ENCODE data around the gene COQ8B. TPM values are rescaled to one million over a fixed set of nuclear protein-coding genes. Genes with fewer than 3 reads are reported as not detected.

Gene COQ8B
- total RNA-seq, 4 donors from 2014 or later, result 34.5 to 57.7 (median 45.3) TPM

- peaks cover 0 to 4% (median 0%) of the 10 kb centered on the region in 4 donors for H3K4me1 ChIP-seq
- intact Hi-C loops (cut with DNase I), result no loop called here
- TF ChIP-seq POLR2A (IDR thresholded peaks at IDR 0.05; ENCODE audit: low read depth), result no peak
- no peak for TF ChIP-seq POLR2AphosphoS5 (IDR thresholded peaks at IDR 0.05)
- TF ChIP-seq EP300 (IDR thresholded peaks at IDR 0.05), result no peak
- TF ChIP-seq, protein P1, sequence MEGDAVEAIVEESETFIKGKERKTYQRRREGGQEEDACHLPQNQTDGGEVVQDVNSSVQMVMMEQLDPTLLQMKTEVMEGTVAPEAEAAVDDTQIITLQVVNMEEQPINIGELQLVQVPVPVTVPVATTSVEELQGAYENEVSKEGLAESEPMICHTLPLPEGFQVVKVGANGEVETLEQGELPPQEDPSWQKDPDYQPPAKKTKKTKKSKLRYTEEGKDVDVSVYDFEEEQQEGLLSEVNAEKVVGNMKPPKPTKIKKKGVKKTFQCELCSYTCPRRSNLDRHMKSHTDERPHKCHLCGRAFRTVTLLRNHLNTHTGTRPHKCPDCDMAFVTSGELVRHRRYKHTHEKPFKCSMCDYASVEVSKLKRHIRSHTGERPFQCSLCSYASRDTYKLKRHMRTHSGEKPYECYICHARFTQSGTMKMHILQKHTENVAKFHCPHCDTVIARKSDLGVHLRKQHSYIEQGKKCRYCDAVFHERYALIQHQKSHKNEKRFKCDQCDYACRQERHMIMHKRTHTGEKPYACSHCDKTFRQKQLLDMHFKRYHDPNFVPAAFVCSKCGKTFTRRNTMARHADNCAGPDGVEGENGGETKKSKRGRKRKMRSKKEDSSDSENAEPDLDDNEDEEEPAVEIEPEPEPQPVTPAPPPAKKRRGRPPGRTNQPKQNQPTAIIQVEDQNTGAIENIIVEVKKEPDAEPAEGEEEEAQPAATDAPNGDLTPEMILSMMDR (IDR thresholded peaks at IDR 0.05), result no peak
- no peaks in the 10 kb centered on the region for H3K9me3 ChIP-seq
- H3K36me3 ChIP-seq, result peaks cover 78 to 100% (median 98%) of the 10 kb centered on the region in 4 donors
- H3K27ac ChIP-seq (replicated peaks in 1 of 4), result no peak overlapping the region
- DNase-seq (ENCODE audit: extremely low spot score), result no peak
- no peaks in the 10 kb centered on the region for H3K27me3 ChIP-seq
- no peak overlapping the region for H3K4me3 ChIP-seq
- 90% methylated on average over 2 of the region's 11 CpGs for WGBS
Observed at GRCh38 chr19:40673397-40673796, 43.3 kb downstream of the COQ8B start.

DNA sequence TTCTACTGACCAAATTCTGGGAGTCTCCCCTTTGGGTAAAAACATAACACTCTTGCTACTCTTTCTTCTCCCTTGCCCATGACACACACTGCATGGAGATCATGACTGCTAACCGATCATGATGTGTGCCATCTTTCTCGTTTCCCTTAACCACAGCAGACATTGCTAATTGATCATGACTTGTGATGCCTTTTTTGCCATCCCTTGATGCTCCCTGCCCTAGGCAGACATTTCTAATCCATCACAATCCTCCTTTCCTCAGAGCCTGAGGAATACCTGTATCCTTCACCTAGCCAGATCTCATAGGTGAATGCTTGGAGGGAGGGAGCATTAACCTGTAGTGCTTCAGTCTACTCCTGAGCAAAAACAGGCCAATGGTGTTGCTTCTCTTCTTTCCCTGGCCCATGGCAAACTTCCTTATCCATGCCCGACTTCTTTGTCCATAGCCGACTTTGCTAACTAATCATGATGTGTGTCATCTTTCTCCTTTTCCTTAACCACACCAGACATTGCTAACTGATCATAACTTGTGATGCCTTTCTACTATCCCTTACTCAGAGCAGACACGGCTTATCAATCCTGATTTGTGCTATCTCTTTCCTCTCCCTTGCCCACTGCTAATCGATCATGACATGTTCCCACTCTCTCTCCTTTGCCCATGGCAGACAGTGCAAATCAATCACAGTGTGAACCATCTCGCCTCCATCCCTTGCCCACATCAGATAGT is 44.0 kb downstream of the COQ8B start:
- H3K27ac ChIP-seq (replicated peaks in 1 of 4), result no peak overlapping the region
- no peaks in the 10 kb centered on the region for H3K27me3 ChIP-seq
- H3K4me3 ChIP-seq, result no peak overlapping the region
- intact Hi-C loops (cut with DNase I), result no loop called here
- TF ChIP-seq POLR2A (IDR thresholded peaks at IDR 0.05; ENCODE audit: low read depth), result no peak
- TF ChIP-seq, protein P1 (IDR thresholded peaks at IDR 0.05), result no peak
- TF ChIP-seq EP300 (IDR thresholded peaks at IDR 0.05), result no peak
- TF ChIP-seq POLR2AphosphoS5 (IDR thresholded peaks at IDR 0.05), result no peak
- peaks cover 0 to 4% (median 0%) of the 10 kb centered on the region in 4 donors for H3K4me1 ChIP-seq
- 93% methylated on average over 7 of the region's 7 CpGs for WGBS
- H3K36me3 ChIP-seq, result peaks cover 81 to 100% (median 98%) of the 10 kb centered on the region in 4 donors
- no peak for DNase-seq (ENCODE audit: extremely low spot score)
- no peaks in the 10 kb centered on the region for H3K9me3 ChIP-seq

DNA sequence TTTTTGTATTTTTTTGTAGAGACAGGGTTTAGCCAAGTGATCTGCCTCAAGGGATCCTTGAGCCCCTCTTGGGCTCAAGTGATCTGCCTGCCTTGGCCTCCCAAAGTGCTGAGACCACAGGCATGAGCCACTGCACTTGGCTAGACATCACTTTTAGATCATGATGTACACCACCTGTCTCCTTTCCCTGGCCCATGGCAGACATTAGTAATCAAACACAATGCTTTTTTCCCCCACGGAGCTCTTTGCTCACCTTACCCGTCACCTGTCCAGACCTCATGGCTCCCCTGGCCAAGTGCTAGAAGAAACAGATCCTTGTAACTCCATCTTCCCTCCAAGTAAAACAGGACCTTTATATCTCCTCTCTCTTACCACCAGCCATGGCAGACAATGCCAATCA is 44.6 kb downstream of the COQ8B start:
- intact Hi-C loops (cut with DNase I), result no loop called here
- WGBS, result 80% methylated on average over 2 of the region's 2 CpGs
- Histone ChIP-seq H3K27ac (replicated peaks in 1 of 4) (no peak overlapping the region), H3K27me3 (no peaks in the 10 kb centered on the region), H3K9me3 (no peaks in the 10 kb centered on the region), H3K4me1 (peaks cover 0 to 4% (median 0%) of the 10 kb centered on the region in 4 donors), H3K4me3 (no peak overlapping the region), H3K36me3 (peaks cover 82 to 100% (median 98%) of the 10 kb centered on the region in 4 donors)
- TF ChIP-seq POLR2A (IDR thresholded peaks at IDR 0.05; ENCODE audit: low read depth) (no peak), POLR2AphosphoS5 (IDR thresholded peaks at IDR 0.05) (no peak), EP300 (IDR thresholded peaks at IDR 0.05) (no peak)
- TF ChIP-seq, protein P1 (IDR thresholded peaks at IDR 0.05), result no peak
- no peak for DNase-seq (ENCODE audit: extremely low spot score)

DNA sequence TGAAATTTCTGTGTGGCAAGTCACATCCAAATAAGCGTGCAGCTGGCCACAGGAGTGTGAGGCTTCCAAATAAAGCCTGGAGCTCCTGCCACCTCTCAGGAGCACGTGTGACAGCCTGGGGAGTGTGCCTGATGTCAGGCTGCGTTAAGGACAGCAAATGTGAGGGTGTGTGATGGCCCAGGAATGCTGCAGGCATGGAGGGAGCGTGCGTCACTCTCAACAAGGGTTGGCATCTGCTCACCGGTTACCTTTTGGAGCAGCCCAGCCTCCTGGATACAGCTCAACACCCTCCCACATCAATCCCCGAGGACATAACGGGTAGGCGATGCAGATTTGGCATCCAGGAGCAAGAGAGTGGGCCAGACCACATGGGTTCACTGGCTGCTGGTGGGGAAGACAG is 45.3 kb downstream of the COQ8B start:
- 77% methylated on average over 8 of the region's 9 CpGs for WGBS
- Histone ChIP-seq H3K4me3 (no peak overlapping the region), H3K27ac (replicated peaks in 1 of 4) (no peak overlapping the region), H3K36me3 (peaks cover 78 to 99% (median 95%) of the 10 kb centered on the region in 4 donors), H3K4me1 (peaks cover 0 to 4% (median 0%) of the 10 kb centered on the region in 4 donors), H3K27me3 (no peaks in the 10 kb centered on the region), H3K9me3 (no peaks in the 10 kb centered on the region)
- intact Hi-C loops (cut with DNase I), result no loop called here
- TF ChIP-seq POLR2AphosphoS5 (IDR thresholded peaks at IDR 0.05) (no peak), POLR2A (IDR thresholded peaks at IDR 0.05; ENCODE audit: low read depth) (no peak), EP300 (IDR thresholded peaks at IDR 0.05) (no peak)
- TF ChIP-seq, protein P1 (IDR thresholded peaks at IDR 0.05), result no peak
- no peak for DNase-seq (ENCODE audit: extremely low spot score)
